Caco-2 (cell line): ENCODE results near the gene STEAP3. TPM values are rescaled to one million over a fixed set of nuclear protein-coding genes. Genes with fewer than 3 reads are reported as not detected.

Experiments
- BruUV-seq: library from RNA; stranded (reverse); fragments of 400-500 nt; replicated peaks from 2 replicates; lab custom pipeline; 2021; lab: Mats Ljungman, UMichigan
- CTCF ChIA-PET: fragments of 300-600 bp; sonication (Branson Sonifier 250); formaldehyde crosslinking; loops from one replicate; lab custom pipeline; 2022; ENCODE audit warnings: antibody characterized with exemption; lab: Charles Lee
- POLR2A ChIA-PET: fragments of 300-600 bp; sonication (Branson Sonifier 250); formaldehyde crosslinking; loops from one replicate; lab custom pipeline; 2022; ENCODE audit warnings: antibody characterized with exemption; lab: Charles Lee
- DNase-seq, 2 experiments: peaks; one replicate each; pipeline versions ENCODE4 v3.0.0 to v3.0.0-alpha.2; 2020 to 2022
- H3K27me3 ChIP-seq: replicated peaks from 2 replicates; pipeline ENCODE4 v1.6.0; 2011; ENCODE audit warnings: low read length; ENCODE audit not compliant: control insufficient read depth, insufficient read depth
- H3K36me3 ChIP-seq: 2 replicates; pipeline ENCODE4 v1.5.1; 2011; ENCODE audit warnings: low read length; ENCODE audit not compliant: control insufficient read depth, insufficient read depth
- H3K4me1 ChIP-seq: fragments of 250-450 bp; sonication (Bioruptor Pico); 2 replicates; pipeline ENCODE4 v1.5.1; 2020; ENCODE audit warnings: mild to moderate bottlenecking
- H3K4me3 ChIP-seq: 2 replicates; pipeline ENCODE4 v1.5.1; 2011; ENCODE audit warnings: low read depth, mild to moderate bottlenecking, control low read depth, low read length
- H3K9me3 ChIP-seq: fragments of 250-450 bp; sonication (Bioruptor Pico); 2 replicates; pipeline ENCODE4 v1.5.1; 2020; ENCODE audit warnings: mild to moderate bottlenecking, moderate library complexity
- H3K27ac Mint-ChIP-seq: one replicate; pipeline ENCODE4 v1.8.0; 2022; ENCODE audit warnings: mixed read lengths; ENCODE audit not compliant: unreplicated experiment
- H3K27me3 Mint-ChIP-seq: one replicate; pipeline ENCODE4 v1.8.0; 2022; ENCODE audit warnings: mixed read lengths; ENCODE audit not compliant: insufficient read depth, unreplicated experiment
- H3K36me3 Mint-ChIP-seq: one replicate; pipeline ENCODE4 v1.8.0; 2022; ENCODE audit warnings: mild to moderate bottlenecking, mixed read lengths; ENCODE audit not compliant: insufficient read depth, unreplicated experiment
- H3K4me1 Mint-ChIP-seq: one replicate; pipeline ENCODE4 v1.8.0; 2022; ENCODE audit warnings: low read depth, mixed read lengths; ENCODE audit not compliant: unreplicated experiment
- H3K4me3 Mint-ChIP-seq: one replicate; pipeline ENCODE4 v1.8.0; 2022; ENCODE audit warnings: mild to moderate bottlenecking, moderate library complexity, mixed read lengths; ENCODE audit not compliant: unreplicated experiment
- H3K9me3 Mint-ChIP-seq: one replicate; pipeline ENCODE4 v1.8.0; 2022; ENCODE audit warnings: mixed read lengths; ENCODE audit not compliant: unreplicated experiment
- intact Hi-C: fragments of 100-400 bp; cut with micrococcal nuclease; formaldehyde crosslinking; loops from one replicate; pipeline ENCODE4 v1.10.0; 2022; ENCODE audit not compliant: unreplicated experiment
- total RNA-seq: library from RNA; stranded (reverse); gene quantifications from 2 replicates; pipeline ENCODE4 v1.2.3, GENCODE V29; 2022
- TF ChIP-seq, protein P1 (sequence below), 2 experiments: fragments of 200-600 bp in 1 of 2; IDR thresholded peaks; 1 replicate in 1 of 2; 2 replicates in 1 of 2; pipeline versions ENCODE4 v1.5.1 to v1.8.0; 2011 to 2022; ENCODE audit warnings: antibody characterized with exemption in 1 of 2, control low read depth in 1 of 2, inconsistent platforms in 1 of 2, low read depth in 1 of 2, low read length in 1 of 2, mild to moderate bottlenecking in 1 of 2, moderate library complexity in 1 of 2; ENCODE audit not compliant: insufficient read depth in 1 of 2, severe bottlenecking in 1 of 2, unreplicated experiment in 1 of 2

The STEAP3 gene
- total RNA-seq, 1 experiment from 2014 or later, result 20.4 TPM

DNA sequence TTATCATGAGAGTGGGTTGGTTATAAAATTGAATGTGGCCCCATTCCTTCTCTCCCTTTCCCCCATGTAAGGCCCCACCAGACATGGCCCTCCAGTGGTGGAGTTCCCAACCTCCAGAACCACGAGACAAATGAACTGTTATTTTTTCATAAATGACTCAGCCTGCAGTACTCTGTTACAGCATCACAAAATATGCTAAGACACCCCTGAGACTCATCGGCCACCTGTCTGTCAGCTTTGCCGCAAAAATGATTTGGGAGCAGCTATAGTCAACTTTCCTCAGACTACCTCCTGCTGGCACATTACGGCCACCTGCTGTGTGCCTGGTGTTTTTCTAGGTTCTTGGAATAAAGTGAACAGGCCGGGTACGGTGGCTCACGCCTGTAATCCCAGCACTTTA is 43.6 kb upstream of the STEAP3 start:
- no peaks in the 10 kb centered on the region for H3K4me1 Mint-ChIP-seq
- H3K27me3 Mint-ChIP-seq, result no peaks in the 10 kb centered on the region
- H3K27ac Mint-ChIP-seq, result no peak overlapping the region
- Histone ChIP-seq H3K9me3 (no peaks in the 10 kb centered on the region), H3K36me3 (no peaks in the 10 kb centered on the region), H3K27me3 (no peaks in the 10 kb centered on the region), H3K4me3 (no peak overlapping the region), H3K4me1 (no peaks in the 10 kb centered on the region)
- TF ChIP-seq, protein P1, sequence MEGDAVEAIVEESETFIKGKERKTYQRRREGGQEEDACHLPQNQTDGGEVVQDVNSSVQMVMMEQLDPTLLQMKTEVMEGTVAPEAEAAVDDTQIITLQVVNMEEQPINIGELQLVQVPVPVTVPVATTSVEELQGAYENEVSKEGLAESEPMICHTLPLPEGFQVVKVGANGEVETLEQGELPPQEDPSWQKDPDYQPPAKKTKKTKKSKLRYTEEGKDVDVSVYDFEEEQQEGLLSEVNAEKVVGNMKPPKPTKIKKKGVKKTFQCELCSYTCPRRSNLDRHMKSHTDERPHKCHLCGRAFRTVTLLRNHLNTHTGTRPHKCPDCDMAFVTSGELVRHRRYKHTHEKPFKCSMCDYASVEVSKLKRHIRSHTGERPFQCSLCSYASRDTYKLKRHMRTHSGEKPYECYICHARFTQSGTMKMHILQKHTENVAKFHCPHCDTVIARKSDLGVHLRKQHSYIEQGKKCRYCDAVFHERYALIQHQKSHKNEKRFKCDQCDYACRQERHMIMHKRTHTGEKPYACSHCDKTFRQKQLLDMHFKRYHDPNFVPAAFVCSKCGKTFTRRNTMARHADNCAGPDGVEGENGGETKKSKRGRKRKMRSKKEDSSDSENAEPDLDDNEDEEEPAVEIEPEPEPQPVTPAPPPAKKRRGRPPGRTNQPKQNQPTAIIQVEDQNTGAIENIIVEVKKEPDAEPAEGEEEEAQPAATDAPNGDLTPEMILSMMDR (IDR thresholded peaks at IDR 0.05; ENCODE audit: insufficient read depth in 1 of 2, low read depth in 1 of 2, low read length in 1 of 2, severe bottlenecking in 1 of 2, unreplicated experiment in 1 of 2), result no peak
- H3K4me3 Mint-ChIP-seq, result no peak overlapping the region
- intact Hi-C loops, result loop anchor here (5.0 kb wide), 1 partner anchor 112 kb away; no protein-coding TSS in a partner anchor
- POLR2A ChIA-PET, result no interaction called here
- no TSS peak for BruUV-seq
- CTCF ChIA-PET, result no interaction called here
- DNase-seq, result no peak
- H3K36me3 Mint-ChIP-seq, result no peaks in the 10 kb centered on the region
- H3K9me3 Mint-ChIP-seq, result no peaks in the 10 kb centered on the region

- Mint-ChIP-seq H3K4me3 (no peak overlapping the region), H3K27ac (no peak overlapping the region), H3K4me1 (no peaks in the 10 kb centered on the region), H3K27me3 (no peaks in the 10 kb centered on the region), H3K36me3 (no peaks in the 10 kb centered on the region), H3K9me3 (no peaks in the 10 kb centered on the region)
- H3K27me3 ChIP-seq, result no peaks in the 10 kb centered on the region
- ChIA-PET CTCF (no interaction called here), POLR2A (no interaction called here)
- intact Hi-C loops, result loop anchor here (5.0 kb wide), 1 partner anchor 111 kb away; no protein-coding TSS in a partner anchor
- H3K4me1 ChIP-seq, result no peaks in the 10 kb centered on the region
- DNase-seq, result no peak
- H3K36me3 ChIP-seq, result no peaks in the 10 kb centered on the region
- no peaks in the 10 kb centered on the region for H3K9me3 ChIP-seq
- BruUV-seq, result no TSS peak
- TF ChIP-seq, protein P1 (IDR thresholded peaks at IDR 0.05; ENCODE audit: insufficient read depth in 1 of 2, low read depth in 1 of 2, low read length in 1 of 2, severe bottlenecking in 1 of 2, unreplicated experiment in 1 of 2), result no peak
- no peak overlapping the region for H3K4me3 ChIP-seq
Measured at GRCh38 chr2:119180892-119181291, 42.7 kb upstream of the STEAP3 start.

DNA sequence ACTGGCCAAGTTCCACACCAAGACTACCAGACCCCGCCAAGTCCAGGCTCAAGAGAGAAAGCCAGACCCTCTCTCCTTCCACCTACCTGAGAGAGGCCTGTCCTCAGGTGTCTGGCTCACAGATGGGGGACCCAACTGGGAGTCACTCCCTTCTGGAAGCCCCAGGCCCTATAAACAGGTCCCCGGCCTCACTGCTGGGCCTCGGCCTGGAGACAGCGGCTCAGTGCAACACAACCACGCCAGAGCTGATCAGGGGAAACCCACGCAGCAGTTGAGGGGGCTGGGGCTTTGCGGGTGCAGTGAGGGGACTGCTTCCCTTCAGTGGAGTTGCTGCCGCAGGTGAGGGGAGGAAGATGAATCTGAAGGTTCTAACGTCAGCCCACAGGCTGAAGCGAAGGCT is 42.2 kb upstream of the STEAP3 start:
- intact Hi-C loops, result loop anchor here (5.0 kb wide), 1 partner anchor 111 kb away; no protein-coding TSS in a partner anchor
- DNase-seq, result no peak
- no peak overlapping the region for H3K27ac Mint-ChIP-seq
- no peaks in the 10 kb centered on the region for H3K4me1 ChIP-seq
- no peak overlapping the region for H3K4me3 ChIP-seq
- no peaks in the 10 kb centered on the region for H3K9me3 Mint-ChIP-seq
- no peaks in the 10 kb centered on the region for H3K27me3 ChIP-seq
- BruUV-seq, result no TSS peak
- H3K9me3 ChIP-seq, result no peaks in the 10 kb centered on the region
- POLR2A ChIA-PET, result no interaction called here
- TF ChIP-seq, protein P1 (IDR thresholded peaks at IDR 0.05; ENCODE audit: insufficient read depth in 1 of 2, low read depth in 1 of 2, low read length in 1 of 2, severe bottlenecking in 1 of 2, unreplicated experiment in 1 of 2), result no peak
- H3K27me3 Mint-ChIP-seq, result no peaks in the 10 kb centered on the region
- H3K4me3 Mint-ChIP-seq, result no peak overlapping the region
- H3K36me3 Mint-ChIP-seq, result no peaks in the 10 kb centered on the region
- CTCF ChIA-PET, result no interaction called here
- H3K36me3 ChIP-seq, result no peaks in the 10 kb centered on the region
- H3K4me1 Mint-ChIP-seq, result no peaks in the 10 kb centered on the region
